ENCODE measurements around the gene NKAIN2. TPM values are rescaled to one million over a fixed set of nuclear protein-coding genes. Genes with fewer than 3 reads are reported as not detected.

NKAIN2 gene
- total RNA-seq, 1 experiment from 2014 or later = not detected

- Histone ChIP-seq H3K36me3 (ENCODE audit: control insufficient read depth in 1 of 2, insufficient read depth in 2 of 2, low read length in 2 of 2) (no peaks in the 10 kb centered on the region), H3K4me1 (ENCODE audit: control insufficient read depth in 1 of 2, insufficient read depth in 2 of 2, low read length in 2 of 2) (no peaks in the 10 kb centered on the region), H3K27ac (ENCODE audit: low read depth, low read length) (no peak overlapping the region), H3K79me2 (ENCODE audit: insufficient read depth, low read length) (no peaks in the 10 kb centered on the region), H3K4me3 (replicated peaks in 1 of 2; ENCODE audit: low read depth in 1 of 2, low read length in 2 of 2) (no peak overlapping the region), H3K9me3 (ENCODE audit: control insufficient read depth in 1 of 2, insufficient read depth in 1 of 2, low read depth in 1 of 2, low read length in 2 of 2) (no peaks in the 10 kb centered on the region), H2AFZ (ENCODE audit: low read depth, low read length, poor library complexity, severe bottlenecking) (no peak overlapping the region), H4K20me1 (ENCODE audit: insufficient read depth) (no peaks in the 10 kb centered on the region), H3K27me3 (ENCODE audit: insufficient read depth, low read length) (no peaks in the 10 kb centered on the region), H3K9ac (ENCODE audit: low read length) (no peak overlapping the region), H3K4me2 (ENCODE audit: low read length) (no peak overlapping the region), H3K9me2 (ENCODE audit: insufficient read depth) (no peaks in the 10 kb centered on the region)
- intact Hi-C loops (cut with micrococcal nuclease) = no loop called here
- no TSS peak for BruUV-seq (replicated peaks)
- CTCF ChIA-PET = no interaction called here
- RAD21 ChIA-PET (ENCODE audit: low non-redundant PET in 1 of 2, low total read pairs in 2 of 2, uncharacterized antibody in 2 of 2, unreplicated experiment in 2 of 2) = no interaction called here
- POLR2A ChIA-PET = no interaction called here
- TF ChIP-seq SIN3A (IDR thresholded peaks at IDR 0.05; ENCODE audit: low read depth) (no peak), EGR1 (IDR thresholded peaks at IDR 0.05; ENCODE audit: low read depth) (no peak), CEBPB (IDR thresholded peaks at IDR 0.05; ENCODE audit: low read depth) (no peak), ZFX (IDR thresholded peaks at IDR 0.05) (no peak), SP1 (IDR thresholded peaks at IDR 0.05; ENCODE audit: low read depth) (no peak), EZH2 (IDR thresholded peaks at IDR 0.05) (no peak), JUND (IDR thresholded peaks at IDR 0.05) (no peak), POLR2AphosphoS5 (IDR thresholded peaks at IDR 0.05; ENCODE audit: low read depth, low read length) (no peak), POLR2A (IDR thresholded peaks at IDR 0.05; ENCODE audit: borderline replicate concordance, extremely low read depth, insufficient read depth, insufficient read length) (no peak), FOSL1 (IDR thresholded peaks at IDR 0.05; ENCODE audit: low read depth) (no peak), CBX3 (IDR thresholded peaks at IDR 0.05; ENCODE audit: low read depth) (no peak)
- no peak for DNase-seq (ENCODE audit: low read depth, low spot score)
- no peak for ATAC-seq
These were observed 667.1 kb downstream of the NKAIN2 start for GRCh38 chr6:124470803-124471202.

GRCh38 chr6:124475176-124475575 is 671.5 kb downstream of the NKAIN2 start:
- H3K27ac ChIP-seq (ENCODE audit: low read depth, low read length) = no peak overlapping the region
- H3K9ac ChIP-seq (ENCODE audit: low read length) = no peak overlapping the region
- ChIA-PET CTCF (no interaction called here), POLR2A (no interaction called here), RAD21 (ENCODE audit: low non-redundant PET in 1 of 2, low total read pairs in 2 of 2, uncharacterized antibody in 2 of 2, unreplicated experiment in 2 of 2) (no interaction called here)
- H3K9me3 ChIP-seq (ENCODE audit: control insufficient read depth in 1 of 2, insufficient read depth in 1 of 2, low read depth in 1 of 2, low read length in 2 of 2) = no peaks in the 10 kb centered on the region
- no peak overlapping the region for H3K4me3 ChIP-seq (replicated peaks in 1 of 2; ENCODE audit: low read depth in 1 of 2, low read length in 2 of 2)
- no peaks in the 10 kb centered on the region for H3K79me2 ChIP-seq (ENCODE audit: insufficient read depth, low read length)
- no peaks in the 10 kb centered on the region for H3K4me1 ChIP-seq (ENCODE audit: control insufficient read depth in 1 of 2, insufficient read depth in 2 of 2, low read length in 2 of 2)
- no peak overlapping the region for H2AFZ ChIP-seq (ENCODE audit: low read depth, low read length, poor library complexity, severe bottlenecking)
- ATAC-seq = no peak
- no peaks in the 10 kb centered on the region for H4K20me1 ChIP-seq (ENCODE audit: insufficient read depth)
- BruUV-seq (replicated peaks) = no TSS peak
- H3K9me2 ChIP-seq (ENCODE audit: insufficient read depth) = no peaks in the 10 kb centered on the region
- TF ChIP-seq POLR2A (IDR thresholded peaks at IDR 0.05; ENCODE audit: borderline replicate concordance, extremely low read depth, insufficient read depth, insufficient read length) (no peak), ZBTB33 (IDR thresholded peaks at IDR 0.05; ENCODE audit: extremely low read depth, insufficient replicate concordance, low read length) (no peak), RAD21 (IDR thresholded peaks at IDR 0.05; ENCODE audit: low read depth) (no peak), CTCF (IDR thresholded peaks at IDR 0.05 in 2 of 3, conservative IDR thresholded peaks at IDR 0.05 in 1 of 3; ENCODE audit: borderline replicate concordance in 1 of 3, insufficient read depth in 1 of 3, low read depth in 2 of 3, low read length in 2 of 3) (no peak), ZFX (IDR thresholded peaks at IDR 0.05) (no peak), EGR1 (IDR thresholded peaks at IDR 0.05; ENCODE audit: low read depth) (no peak), JUND (IDR thresholded peaks at IDR 0.05) (no peak), MAX (IDR thresholded peaks at IDR 0.05) (no peak), CEBPB (IDR thresholded peaks at IDR 0.05; ENCODE audit: low read depth) (no peak), SP1 (IDR thresholded peaks at IDR 0.05; ENCODE audit: low read depth) (no peak), POLR2AphosphoS5 (IDR thresholded peaks at IDR 0.05; ENCODE audit: low read depth, low read length) (no peak), EZH2 (IDR thresholded peaks at IDR 0.05) (no peak), EZH2phosphoT487 (IDR thresholded peaks at IDR 0.05; ENCODE audit: borderline replicate concordance) (no peak)
- DNase-seq (ENCODE audit: low read depth, low spot score) = no peak
- intact Hi-C loops (cut with micrococcal nuclease) = no loop called here
- H3K4me2 ChIP-seq (ENCODE audit: low read length) = no peak overlapping the region
- H3K36me3 ChIP-seq (ENCODE audit: control insufficient read depth in 1 of 2, insufficient read depth in 2 of 2, low read length in 2 of 2) = no peaks in the 10 kb centered on the region
- H3K27me3 ChIP-seq (ENCODE audit: insufficient read depth, low read length) = peaks cover 3% of the 10 kb centered on the region; the same call in 1 of the 2 replicates
